Diencephalon (tissue), 1 donor: ENCODE data around the gene PITPNC1. TPM values are rescaled to one million over a fixed set of nuclear protein-coding genes. Genes with fewer than 3 reads are reported as not detected.

Source experiments
- small RNA-seq: library from RNA; depleted of rRNA; stranded (forward); fragments of <200 nt; gene quantifications from one replicate; pipeline ENCODE3, GENCODE V24; 2014
- total RNA-seq: library from RNA; depleted of rRNA; stranded (reverse); fragments of >200 nt; gene quantifications from one replicate; pipeline ENCODE4 v1.2.3, GENCODE V29; 2014

PITPNC1 gene
- 91.8 TPM for total RNA-seq

DNA sequence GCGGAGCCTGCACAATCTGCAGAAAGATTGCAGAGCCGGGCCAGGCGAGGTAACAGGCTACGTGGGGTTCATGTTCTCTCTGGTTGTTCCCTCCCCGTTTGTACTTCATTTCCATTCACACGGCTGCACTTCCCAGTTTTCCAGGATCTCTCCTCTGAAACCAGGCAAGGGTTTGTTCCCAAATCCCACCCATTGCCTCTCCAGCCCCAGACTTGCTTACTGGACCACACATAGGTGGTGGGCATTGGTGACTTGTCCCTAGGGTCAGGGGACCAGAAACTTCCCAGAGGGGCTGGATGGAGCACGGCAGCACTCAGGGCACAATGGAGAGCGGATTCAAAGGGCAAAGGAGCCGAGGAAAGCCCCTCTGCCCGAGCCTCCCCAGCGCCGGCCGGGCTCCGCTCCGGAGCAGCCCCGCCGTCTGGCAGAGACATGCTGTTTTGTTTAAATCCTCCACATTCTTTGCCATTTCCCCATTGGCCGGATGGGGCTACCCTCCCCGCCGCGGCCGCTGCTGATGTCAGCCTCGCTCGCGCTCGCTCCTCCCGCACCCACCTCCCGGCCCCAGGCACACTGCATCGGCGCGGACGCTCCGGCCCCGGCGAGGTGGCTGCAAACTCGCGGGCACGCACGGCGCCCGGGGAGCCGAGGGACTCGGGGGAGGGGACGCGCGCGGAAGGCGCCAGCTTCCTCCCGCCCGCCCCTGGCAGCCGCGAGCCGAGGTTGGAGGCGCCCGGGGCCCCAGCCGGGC is at the start of gene PITPNC1:
Gene PITPNC1, plus strand, starts transcription at position 545 of the 751 bp plus-strand sequence.

GRCh38 chr17:67366193-67367157 is 10.6 kb upstream of the PITPNC1 start, which contains the start of gene PSMD12:
TSS of gene PSMD12 (minus strand) at chr17:67366577. CDS start at chr17:67366519, 58 bp downstream.

GRCh38 chr17:67717624-67718324 is 340.7 kb downstream of the PITPNC1 start, which contains the start of gene NOL11:
TSS of gene NOL11 (plus strand) at chr17:67717936. CDS start at chr17:67717948, 12 bp downstream.

Small RNA genes within 50 kb of the gene (small RNA-seq; reads per million reads assigned to genes)
- gene MIR548AA2 (not detected), gene MIR548D2 (not detected), gene RF00019 (not detected), gene RN7SL756P (not detected), gene SNORA38B (2.3 reads per million, percentile 87 among the genes with 10 or more reads in this experiment)

Other genes with a start within 250 kb of the PITPNC1 start
- 51.9 TPM for gene HELZ, start 132.1 kb upstream of the PITPNC1 start, total RNA-seq
- 71.3 TPM for gene PSMD12, start 10.7 kb upstream of the PITPNC1 start, total RNA-seq